GM18951 (cell line): ENCODE results near the gene COL27A1.

Source experiments
- POLR2A ChIP-seq: IDR thresholded peaks from 4 replicates; pipeline ENCODE4 v1.6.1; 2011; ENCODE audit warnings: mild to moderate bottlenecking; ENCODE audit not compliant: insufficient read length, insufficient read depth; ENCODE audit errors: extremely low read depth
- in situ Hi-C: fragments of 300-500 bp; cut with MboI; formaldehyde crosslinking; loops from one replicate; pipeline ENCODE4 v1.12.0; 2022; ENCODE audit warnings: low sequenced_read_pairs, mixed read lengths, inconsistent platforms; ENCODE audit not compliant: unreplicated experiment

The COL27A1 gene

DNA sequence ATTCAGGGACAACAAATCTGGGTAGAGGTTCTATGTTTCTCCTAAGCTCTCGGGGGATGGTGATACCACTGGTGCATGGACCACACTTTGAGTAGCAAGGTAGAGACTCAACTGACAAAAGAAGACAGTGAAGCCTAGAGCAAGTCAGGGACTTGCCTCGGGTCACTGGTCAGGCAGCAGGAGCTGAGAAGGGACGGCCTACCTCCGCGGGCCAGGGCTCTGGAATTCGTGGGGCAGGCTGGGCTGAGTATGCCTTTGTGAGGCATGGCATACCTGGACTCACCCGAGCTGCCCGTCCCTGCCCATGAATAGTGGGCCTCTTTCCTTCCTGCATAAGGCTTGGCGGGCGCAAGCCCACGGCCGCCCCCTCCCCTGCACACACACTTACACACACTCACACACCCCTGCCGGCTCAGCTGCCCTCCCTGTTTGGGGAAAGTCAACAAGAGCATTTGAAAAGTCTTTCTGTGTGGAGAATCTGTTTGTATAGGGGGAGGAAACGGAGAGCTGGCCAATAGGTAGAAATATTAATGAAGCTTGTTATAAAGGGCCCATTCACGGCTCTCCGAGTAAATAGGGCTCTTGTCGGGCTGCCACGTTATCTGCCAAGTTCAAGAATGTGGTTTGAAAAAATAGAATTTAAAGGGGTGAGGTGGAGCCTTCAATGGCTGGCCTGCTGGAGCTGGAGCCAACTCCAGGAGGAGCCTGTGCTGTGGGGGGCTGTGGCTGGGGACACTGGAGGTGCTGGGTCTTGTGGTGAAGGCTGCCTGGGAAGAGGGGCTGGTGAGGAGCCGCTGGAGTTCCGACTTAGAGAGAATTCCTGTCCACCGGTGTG lies 37.1 kb upstream of the COL27A1 start:
- in situ Hi-C loops: no loop called here
- no peak for TF ChIP-seq POLR2A

DNA sequence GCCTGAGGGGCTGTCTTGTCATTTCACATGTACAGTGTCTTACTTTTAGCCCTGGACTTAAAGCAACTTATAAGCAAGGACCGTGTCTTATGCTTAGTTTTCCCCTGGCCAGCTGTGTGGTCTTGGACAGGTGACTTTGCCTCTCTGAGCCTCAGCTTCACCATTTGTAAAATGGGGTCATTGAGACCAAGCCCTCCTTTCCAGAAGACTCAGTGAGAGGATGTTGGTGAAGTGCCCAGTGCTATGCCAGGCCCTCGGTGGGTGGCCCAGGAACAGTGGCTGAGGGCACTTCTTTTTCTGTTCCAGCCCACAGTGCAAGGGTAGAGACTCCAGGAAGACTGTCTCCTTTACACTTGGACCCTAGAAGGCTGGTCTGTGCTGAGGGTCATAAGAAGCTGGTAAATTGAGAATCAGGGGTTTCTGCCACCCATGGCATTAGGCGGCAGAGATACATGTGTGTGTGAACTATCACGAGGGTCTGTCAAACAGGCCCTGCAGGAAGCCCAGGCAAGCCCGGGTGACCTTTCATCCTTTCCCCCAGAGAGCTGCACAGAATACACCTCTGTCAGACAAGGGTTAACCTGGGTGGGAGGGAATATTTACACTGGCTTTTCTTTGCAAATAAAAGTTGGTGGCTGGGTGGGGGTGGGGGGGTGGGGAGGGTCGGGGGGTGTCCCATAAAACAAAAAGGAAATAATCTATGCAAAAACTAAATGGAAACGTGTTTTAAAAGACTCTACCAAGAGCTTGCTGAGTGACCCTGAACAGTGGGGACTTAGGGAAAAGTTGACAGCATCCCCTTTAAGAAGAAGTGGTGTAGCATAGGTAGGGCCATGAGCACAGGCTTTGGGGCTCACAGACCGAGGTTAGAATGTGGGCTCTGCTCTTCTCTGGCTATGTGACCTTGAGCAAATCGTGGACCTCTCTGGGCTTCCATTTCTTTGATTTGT lies 35.8 kb upstream of the COL27A1 start:
- in situ Hi-C loops: no loop called here
- TF ChIP-seq POLR2A: no peak

DNA sequence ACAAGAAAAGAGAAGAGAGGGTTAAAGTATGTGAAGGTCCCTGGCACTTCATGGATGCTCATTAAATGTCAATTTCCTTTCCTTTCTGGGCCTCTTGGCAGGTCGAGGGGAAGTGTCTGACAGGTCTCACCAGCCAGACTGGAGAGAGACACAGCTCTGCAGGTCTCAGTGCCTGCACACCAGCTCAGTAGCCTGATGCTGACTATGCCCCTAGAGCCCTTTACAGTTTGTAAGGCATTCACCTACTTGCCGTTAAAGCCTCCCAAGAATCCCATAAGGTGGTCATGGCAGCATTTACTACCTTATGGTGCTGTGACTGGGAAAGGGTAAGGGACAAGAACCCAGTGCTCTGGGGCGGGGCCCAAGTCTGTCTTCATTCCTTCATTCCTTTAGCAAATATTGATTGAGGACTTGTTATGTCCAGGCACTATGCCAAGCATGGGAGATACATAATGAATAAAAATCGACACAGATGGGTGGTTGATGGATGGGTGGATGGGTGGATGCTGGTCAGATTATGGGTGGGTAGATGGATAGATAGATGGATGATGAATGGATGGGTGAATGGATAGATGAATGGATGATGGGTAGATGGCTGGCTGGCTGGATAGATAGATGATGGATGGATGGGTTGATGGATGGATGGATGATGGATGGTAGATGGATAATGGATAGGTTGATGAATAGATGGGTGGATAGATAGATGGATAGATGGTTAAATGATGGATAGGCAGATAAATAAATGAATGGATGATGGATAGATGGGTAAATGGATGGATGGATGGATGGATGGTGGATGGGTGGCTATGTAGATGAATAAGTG lies 34.9 kb upstream of the COL27A1 start:
- in situ Hi-C loops: no loop called here
- no peak for TF ChIP-seq POLR2A

DNA sequence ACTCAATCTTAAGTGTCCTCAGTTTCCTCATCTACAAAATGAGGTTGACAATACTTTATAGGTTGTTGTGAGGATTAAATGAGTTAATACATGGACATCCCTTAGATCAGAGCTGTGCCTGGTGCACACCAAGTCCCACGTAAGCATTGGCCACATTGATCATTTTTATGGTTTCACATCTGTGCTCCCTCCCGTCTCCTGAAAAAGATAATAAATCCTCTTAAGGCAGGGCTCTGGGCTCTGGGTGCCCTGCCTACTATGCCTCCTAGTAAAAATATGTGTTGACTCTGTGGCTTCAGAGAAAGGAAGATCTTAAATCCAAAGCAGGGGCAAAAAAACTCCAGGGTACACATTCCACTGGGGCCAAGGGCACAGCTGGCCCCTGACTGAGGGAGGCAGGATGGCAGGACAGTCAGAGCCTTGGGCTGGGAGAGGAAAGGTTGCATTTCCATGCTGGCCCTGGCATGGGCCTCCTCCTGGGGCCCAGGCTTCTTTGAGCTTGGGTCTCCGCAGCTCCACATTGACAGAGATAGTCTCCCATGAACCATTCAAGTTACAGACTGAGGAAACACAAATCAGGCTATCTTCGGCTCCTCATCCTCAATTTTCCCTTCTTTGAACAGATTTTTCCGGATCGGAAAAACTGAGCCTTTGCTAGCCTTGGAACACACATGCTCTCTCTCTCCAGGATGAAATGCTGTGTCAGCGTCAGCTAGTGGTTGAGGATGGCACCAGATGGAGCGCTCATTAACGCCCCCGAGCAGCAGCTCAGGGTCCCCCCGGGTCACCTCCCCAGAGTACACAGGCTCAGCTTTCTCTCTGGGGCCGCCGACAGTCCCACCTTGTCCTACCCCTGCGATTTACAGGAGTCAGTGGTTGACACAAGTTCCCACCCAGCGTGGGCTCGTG lies 33.9 kb upstream of the COL27A1 start:
- in situ Hi-C loops: no loop called here
- no peak for TF ChIP-seq POLR2A

GRCh38 chr9:114122136-114123027 lies 33.0 kb upstream of the COL27A1 start:
- in situ Hi-C loops: no loop called here

GRCh38 chr9:114123031-114123977 lies 32.0 kb upstream of the COL27A1 start:
- no peak for TF ChIP-seq POLR2A
- in situ Hi-C loops: no loop called here

More at GRCh38 chr9:114122136-114123027, 33.0 kb upstream of the COL27A1 start:
- TF ChIP-seq POLR2A: no peak

- in situ Hi-C loops: no loop called here
- no peak for TF ChIP-seq POLR2A
Observed at GRCh38 chr9:114124138-114124537, 31.2 kb upstream of the COL27A1 start.

DNA sequence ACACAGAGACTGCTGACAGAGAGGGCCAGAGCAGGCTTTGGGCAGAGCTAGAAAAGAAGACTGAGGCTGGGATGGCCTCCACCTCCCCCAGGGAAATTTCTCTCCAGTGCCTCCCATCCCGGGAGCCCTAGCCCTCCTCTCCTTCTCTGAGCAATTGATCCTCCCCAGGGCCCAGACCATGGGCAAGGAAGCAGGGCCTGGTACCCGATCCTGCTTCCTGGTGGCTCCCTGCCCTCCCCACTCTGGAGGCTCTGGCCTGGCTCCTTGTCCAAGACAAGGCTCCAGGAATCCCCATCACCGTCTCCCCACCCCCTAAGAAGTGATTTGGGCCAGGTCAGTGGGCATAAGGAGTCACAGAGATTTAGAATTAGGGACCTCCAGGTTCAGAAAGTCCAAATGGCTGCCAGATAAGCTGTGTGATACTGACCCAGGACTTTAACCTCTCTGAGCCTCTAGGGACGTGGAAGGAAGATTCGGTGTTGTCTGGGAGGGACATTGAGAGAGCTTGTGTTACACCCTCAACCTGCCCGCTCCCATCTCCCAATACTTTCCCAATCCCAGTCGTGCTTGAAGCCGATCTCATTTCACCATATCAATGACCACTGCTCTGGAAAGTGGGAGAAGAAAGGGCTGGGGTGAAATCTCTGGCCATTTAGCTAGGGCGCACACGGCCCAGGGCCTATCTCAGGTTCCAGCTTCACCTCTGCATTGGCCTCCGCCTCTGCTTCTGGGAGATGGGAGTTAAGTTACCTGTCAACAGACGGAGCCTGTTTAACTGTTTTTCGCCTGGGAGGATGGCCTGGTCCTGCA lies 30.5 kb upstream of the COL27A1 start:
- no peak for TF ChIP-seq POLR2A
- in situ Hi-C loops: no loop called here

- in situ Hi-C loops: no loop called here
- TF ChIP-seq POLR2A: no peak
Observed at GRCh38 chr9:114125476-114126013, 29.8 kb upstream of the COL27A1 start.
